NCI-H345 (cell line): ENCODE measurements around the gene DOCK2.
"Not testable (repeated sequence)": the region's sequence is repeated elsewhere in the genome, so short reads cannot be mapped to it uniquely, and the experiment has no call there.

Source experiments
- DNase-seq: peaks from one replicate; lab custom pipeline; 2025; lab: John Stamatoyannopoulos, UW

DOCK2 gene

DNA sequence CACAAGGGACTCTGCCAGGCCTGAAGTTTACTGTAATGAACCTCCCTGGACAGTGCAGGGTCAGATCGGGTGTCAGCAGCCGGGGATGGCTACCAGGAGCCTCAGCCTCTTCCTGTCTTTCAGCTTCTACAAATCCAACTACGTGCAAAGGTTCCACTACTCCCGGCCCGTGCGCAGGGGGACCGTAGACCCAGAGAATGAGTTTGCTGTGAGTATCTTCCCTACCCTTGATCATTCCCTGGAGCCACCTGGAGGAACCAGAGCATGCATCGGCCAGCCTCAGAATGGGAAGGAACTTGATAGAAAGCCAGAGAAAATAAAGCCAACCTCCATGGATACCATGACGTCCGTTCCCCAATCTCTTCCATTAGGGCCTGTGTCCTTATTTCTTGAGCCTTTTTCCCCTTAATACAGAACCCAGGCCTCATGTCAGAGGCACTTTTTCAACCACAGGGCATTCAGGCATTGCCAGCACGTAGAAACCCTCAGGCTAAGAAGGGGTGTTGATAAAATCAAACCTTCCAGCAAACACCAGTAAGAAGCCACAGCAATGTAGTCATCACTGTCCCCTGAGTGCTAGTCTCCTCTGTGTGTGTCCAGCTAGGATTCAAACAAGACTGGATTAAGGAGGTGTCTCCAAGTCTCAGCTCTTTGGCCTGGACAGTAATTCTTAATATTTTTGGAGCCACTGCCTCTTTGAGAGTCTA is 419.6 kb downstream of the DOCK2 start:
- DNase-seq = no peak

- no peak for DNase-seq
Measured at GRCh38 chr5:170057311-170057710, 420.2 kb downstream of the DOCK2 start.

- DNase-seq = no peak
Measured at GRCh38 chr5:170059221-170059620, 422.1 kb downstream of the DOCK2 start.

- no peak for DNase-seq
Measured at GRCh38 chr5:170067152-170067551, 430.1 kb downstream of the DOCK2 start.

- no peak for DNase-seq
Measured at GRCh38 chr5:170067574-170068170, 430.6 kb downstream of the DOCK2 start.

GRCh38 chr5:170069512-170069911 is 432.4 kb downstream of the DOCK2 start:
- no peak for DNase-seq

DNA sequence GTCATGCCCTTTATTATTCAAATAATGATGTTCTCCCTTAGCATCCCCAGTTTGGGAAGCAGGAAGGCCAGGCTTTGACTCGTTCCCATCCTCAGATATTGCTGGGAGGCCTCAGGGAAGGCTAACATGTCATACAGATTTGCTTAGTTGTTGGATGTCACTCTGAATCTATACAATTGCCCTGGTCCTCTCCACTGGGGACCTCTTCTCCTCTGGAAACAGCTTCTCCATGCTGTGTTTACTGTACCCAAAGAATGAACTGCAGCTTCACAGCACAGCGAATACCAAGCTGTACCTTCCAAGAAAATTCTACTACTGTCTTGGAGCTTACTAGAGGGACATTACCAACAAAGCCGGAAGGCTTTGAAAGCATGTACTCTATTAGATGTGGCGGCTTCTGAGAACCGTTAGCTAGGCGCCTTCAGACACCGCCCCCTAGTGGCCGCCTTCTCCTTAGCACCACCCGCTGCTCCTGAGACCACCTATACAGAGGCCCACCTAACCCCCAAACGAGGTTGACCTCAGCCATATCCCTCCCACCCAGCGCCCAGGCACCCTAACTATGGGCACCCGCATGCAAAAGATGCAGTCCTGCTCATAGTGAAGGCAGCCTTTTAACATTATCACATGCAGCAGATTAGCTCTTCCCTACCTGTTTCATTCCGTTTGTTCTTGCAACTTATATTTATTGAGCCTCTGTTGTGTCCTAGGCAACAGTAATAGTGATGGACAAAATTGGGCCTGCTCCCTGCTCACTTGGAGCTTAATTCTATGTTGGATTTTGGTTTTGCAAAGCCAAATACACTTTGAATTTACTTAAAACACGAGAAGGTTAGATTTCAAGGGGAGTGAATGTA is 433.7 kb downstream of the DOCK2 start:
- DNase-seq = no peak

DNA sequence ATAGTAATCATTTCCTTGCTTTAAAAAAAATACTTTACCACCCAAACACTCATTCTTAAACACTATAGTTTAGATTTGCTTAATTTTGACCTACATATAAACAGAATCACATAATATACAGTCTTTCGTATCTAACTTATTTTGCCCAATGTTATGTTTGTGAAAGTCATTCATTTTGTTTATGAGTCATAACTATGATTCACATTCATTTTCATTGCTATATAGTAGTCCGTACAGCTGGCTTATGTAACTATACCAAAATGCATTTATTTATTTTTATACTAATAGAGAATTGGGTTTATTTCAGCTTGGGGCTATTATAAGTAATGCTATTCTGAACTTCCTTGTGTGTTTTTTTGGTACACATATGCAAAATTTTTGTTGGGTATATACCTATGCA is 434.7 kb downstream of the DOCK2 start:
- no peak for DNase-seq

DNA sequence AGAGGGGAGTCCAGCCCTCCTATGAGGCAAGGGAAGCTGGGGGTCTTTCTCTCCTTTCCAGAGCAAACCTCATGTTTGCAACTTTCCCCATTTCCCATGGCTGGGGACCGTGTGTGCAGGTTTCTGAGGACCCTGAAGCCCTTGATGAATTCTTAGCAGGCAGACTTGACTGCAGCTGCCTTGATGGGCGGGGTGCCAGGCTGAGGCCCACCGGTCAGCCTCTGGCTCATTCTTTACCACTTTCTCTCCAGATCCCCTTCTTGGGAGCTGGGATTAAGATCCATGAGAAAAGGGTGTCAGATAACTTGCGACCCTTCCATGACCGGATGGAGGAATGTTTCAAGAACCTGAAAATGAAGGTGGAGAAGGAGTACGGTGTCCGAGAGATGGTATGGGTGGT is 438.6 kb downstream of the DOCK2 start:
- DNase-seq = no peak

- no peak for DNase-seq
Measured at GRCh38 chr5:170076211-170076610, 439.1 kb downstream of the DOCK2 start.

DNA sequence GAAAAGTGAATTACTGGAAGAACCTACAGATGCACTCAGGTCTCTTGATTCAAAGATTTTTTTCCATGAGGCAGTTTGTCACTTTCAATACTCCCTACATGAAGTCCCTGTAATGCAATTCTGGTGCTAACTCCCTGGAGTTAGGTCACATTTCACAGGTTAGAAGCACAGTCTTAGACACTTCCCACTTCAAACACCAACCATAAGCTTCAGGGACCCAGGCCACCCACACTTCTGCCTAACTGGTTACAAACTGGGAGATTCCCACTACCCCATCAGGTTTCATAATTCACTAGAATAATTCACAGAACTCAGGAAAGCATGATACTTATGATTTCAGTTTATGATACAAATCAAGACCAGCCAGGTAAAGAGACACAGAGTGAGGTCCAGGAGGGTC is 439.7 kb downstream of the DOCK2 start:
- no peak for DNase-seq

DNA sequence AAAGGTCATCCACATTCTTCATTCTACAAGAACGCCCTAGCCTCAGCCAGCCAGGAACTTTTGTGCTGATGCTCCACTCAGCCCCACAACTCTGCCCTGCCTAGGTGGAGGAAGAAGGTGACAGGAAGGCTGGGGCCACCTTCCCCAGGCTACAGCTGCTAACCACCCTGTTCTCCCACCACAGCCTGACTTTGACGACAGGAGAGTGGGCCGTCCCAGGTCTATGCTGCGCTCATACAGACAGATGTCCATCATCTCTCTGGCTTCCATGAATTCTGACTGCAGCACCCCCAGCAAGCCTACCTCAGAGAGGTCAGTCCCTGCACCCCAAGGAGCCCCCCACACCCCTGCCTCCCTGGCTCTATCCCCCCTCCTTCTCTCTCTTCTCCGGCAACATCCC is 440.5 kb downstream of the DOCK2 start:
- DNase-seq = no peak

DNA sequence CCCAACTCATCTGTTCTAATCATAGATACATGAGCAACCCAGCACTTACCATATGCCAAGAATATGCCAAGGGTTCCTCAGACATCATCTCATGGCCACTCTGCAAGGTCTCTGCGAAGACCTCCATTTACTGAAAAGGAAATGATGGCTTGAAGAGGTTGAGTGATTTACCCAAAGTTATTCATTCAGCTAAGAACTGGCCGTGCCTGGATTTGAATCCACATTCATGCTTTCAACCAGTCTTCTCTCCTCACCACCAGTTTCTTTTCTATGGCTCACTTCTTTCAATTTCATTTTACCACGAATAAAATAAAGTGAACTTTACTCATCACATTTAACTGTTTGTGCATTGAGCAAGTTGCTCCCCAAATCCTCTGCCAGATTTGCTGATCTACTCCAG is 441.4 kb downstream of the DOCK2 start:
- no peak for DNase-seq

DNA sequence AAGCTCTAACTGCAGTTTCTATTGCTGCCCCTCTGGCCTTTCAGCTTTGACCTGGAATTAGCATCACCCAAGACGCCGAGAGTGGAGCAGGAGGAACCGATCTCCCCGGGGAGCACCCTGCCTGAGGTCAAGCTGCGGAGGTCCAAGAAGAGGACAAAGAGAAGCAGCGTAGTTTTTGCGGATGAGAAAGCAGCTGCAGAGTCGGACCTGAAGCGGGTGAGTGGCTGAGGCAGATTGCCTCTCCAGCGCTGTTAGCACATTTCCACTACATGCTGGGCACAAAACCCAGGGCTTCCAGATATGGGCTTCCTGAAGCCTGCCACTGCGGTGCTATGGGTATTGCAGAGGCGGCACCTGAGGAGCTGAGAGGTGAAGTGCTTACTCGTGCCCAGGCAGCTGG is 441.9 kb downstream of the DOCK2 start:
- no peak for DNase-seq

DNA sequence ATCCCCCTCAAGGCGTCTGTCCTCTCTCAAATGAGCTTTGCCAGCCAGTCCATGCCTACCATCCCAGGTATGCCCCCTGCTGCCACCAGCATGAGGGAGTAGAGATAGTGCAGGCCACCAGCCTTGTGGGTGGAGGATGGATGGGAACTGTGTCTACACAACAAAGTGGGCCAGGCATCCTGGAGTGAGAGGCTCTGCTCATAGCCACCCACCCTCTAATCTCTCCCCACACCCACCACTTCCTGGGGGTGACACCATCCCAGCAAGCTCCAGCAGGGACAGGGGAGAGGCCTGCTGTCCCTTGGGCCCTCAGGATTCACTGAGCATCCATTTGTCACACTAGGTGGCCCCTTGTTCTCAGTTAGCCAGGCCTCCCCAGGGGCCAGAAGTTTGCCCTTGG is 443.1 kb downstream of the DOCK2 start:
- DNase-seq = no peak

- no peak for DNase-seq
Measured at GRCh38 chr5:170080786-170081445, 443.8 kb downstream of the DOCK2 start.

- DNase-seq = no peak
Measured at GRCh38 chr5:170081616-170082015, 444.5 kb downstream of the DOCK2 start.

DNA sequence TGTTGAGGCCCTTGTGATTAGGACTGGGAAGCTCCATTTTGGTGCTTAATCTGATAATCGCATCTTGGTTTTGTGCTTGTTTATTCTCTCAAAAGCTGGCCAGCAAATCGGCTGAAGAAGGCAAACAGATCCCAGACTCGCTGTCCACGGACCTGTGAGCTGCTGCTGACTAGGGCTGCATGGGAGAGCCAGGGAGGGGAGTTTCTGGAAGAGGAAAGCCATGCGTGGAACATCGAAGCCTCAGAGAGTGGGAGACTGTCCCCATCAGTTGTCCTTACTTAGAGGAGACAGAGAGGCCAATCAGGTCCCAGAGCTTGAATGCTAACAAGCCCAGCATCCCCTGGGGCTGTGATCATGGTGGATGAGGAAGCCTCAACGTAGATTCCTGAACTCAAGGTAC is 445.6 kb downstream of the DOCK2 start:
- no peak for DNase-seq

DNA sequence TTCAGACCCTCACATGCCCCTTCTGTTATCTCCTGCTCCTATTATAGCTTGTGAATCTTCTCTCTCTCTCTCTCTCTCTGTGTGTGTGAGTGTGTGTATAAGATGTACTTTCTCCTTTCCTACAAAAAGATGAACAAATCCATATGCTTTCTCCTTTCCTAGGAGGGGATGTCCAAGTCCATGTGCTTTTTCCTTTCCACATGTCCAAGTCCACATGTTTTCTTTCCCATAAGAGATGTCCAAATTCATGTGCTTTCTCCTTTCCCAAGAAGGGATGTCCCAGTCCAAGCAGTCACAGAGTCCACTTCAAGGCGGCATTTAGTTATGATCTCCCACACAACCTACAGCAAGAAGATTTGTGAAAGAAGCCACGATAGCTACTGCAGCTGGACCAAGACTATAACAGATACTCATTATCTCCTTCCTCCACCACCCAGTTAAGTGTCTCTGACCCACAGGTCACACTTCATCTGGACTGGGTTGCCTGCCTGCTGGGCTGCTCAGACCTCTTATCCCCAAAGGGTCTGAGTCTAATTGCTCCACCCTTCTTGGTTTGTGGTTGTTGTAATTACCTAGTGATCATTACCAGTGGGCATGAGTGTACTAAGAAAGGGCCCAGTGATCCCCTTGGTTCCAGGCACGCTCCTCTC is 450.2 kb downstream of the DOCK2 start:
- no peak for DNase-seq

- no peak for DNase-seq
Measured at GRCh38 chr5:170092455-170093101, 455.5 kb downstream of the DOCK2 start.

GRCh38 chr5:170094329-170094728 is 457.3 kb downstream of the DOCK2 start:
- not testable (repeated sequence) for DNase-seq

DNA sequence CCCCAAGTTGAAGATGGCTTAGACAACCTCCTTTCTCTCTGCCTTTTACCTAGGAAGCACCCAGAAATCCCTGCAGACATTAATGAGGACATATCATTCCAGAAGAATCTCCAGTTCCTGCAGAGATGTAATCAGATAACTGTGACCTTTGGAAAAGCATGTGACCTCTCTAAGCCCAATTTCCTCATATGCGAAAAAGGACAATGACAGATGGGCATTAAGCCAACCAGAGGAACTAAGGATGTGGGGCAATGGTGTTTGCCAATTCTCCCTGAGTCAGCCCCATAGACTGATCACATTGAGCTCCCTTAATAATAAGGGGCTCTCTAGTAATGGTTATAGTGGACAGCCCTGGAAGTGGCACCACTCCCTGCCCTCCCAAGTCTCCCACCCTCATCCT is 458.6 kb downstream of the DOCK2 start:
- DNase-seq = no peak
